Activated CD8-positive, alpha-beta memory T cell treated with anti-CD3 and anti-CD28 coated beads, Interleukin-2, amount 50 U/mL, for 24 hours (primary cell): ENCODE data around the gene EBPL.

Source experiments
- DNase-seq: peaks from one replicate; pipeline ENCODE4 v3.0.0-alpha.2; 2020; ENCODE audit errors: extremely low read depth

Gene EBPL

DNA sequence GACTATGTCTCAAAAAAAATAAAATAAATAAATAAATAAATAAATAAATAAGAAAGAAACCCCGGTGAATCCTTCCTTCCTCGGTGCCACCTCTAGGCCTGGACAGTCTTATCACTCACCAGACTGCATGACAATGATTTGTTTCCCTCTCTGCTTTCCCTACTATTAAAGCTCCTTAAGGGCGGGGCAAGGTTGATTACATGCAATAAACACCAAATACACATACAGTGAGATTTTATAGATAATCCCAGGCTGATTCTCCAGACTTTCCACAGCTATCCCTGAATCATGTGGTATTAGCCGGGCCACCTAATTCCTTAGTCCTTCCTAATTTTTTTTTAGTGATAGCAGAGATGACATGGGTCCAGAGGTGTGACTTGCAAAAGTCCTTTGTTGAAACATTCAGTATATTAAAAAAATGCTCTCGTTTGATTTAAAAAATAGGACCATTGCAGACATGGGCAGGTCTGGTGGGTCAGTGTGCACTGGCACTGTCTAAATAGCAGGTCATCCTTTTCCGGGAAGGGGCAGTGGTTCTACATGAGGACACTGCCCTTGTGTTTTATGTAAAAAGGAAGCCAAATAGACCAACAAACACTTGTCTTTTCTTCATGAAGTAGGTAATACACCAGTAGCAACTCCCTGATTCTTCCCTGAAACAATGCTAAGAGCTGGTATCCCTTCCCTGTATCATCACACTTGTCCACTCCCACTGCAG is 14.5 kb downstream of the EBPL start:
- no peak for DNase-seq

DNA sequence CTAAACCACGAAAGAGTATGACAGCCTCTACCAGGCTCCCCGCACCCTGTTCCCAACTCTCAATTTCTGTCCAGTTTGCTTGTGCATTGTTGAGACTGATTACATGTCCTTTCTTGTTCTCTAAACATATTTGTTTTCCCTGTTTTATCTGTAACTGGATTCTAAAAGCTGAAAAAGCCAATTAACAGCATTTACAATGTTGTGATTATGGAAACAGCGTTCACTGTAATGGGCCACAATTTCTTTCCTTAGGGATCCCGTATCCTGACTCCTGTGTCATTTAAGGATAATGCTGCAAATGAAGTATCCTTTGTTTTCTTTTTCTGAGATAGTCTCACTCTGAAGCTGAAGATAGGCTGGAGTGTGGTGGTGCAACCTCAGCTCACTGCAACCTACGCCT is 20.5 kb downstream of the EBPL start:
- DNase-seq: no peak

DNA sequence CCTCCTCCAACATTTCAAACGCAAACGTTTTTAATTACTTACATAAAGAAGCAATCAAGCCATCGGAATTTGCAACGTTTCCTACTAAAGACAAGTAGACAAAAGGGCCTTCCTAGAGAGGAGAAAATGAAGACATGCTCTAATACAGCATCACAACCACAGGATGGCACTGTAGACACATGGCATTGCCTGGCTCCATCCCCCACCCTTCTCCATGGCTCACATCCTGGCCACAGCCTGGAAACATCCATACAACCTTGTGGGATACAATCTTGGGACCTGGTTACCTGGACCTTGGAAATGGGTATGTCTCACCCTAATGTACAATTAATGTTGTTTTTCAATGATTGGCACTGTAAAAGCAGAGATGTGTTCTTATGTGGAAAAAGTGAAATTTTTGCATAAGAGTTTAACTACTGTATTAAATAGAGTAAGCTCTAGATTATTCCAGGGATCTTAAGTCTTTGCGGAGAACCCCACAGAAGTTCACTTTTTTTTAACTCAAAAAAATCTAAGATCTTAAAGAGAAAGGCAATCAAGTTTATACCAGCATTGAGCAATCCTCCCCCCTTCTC is 21.5 kb downstream of the EBPL start:
- DNase-seq: no peak

DNA sequence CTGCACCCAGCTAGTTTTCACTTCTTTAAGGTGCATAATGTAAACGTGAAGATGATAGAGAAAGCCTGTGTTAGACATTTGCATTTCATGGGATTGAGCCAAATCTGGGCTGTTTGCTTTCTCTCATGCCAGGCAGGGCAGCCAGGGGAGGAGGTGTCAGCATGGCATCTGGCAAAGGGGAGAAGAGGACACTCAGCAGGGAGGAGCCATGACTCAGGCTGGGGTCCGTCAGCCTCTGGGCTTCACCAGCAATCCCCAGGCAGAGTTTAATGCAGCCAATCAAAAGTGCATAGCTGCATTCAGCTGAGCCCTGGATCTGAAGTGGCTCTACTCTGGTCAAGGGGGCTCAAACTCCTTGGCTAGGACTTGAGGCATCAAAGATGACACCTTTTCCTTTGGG is 23.5 kb downstream of the EBPL start:
- DNase-seq: no peak

DNA sequence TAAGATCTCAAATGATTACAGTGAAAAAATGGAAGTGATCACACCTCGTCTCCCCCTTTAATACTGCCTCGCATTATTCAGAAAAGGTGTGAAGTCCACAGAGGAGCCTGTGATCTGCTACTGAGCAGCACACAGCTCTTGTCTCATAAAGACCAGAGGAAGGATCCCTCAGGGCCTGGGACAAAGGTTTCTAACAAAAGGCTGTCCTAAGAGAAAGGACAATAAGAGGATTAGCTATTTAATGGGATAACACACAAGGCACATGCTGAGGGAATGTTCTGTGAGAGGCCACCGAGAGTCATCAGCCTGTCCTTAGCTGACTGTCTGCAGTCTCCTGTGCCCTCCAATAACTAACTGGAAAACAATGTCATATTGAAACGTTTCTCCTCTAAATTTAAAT is 26.7 kb downstream of the EBPL start:
- no peak for DNase-seq

DNA sequence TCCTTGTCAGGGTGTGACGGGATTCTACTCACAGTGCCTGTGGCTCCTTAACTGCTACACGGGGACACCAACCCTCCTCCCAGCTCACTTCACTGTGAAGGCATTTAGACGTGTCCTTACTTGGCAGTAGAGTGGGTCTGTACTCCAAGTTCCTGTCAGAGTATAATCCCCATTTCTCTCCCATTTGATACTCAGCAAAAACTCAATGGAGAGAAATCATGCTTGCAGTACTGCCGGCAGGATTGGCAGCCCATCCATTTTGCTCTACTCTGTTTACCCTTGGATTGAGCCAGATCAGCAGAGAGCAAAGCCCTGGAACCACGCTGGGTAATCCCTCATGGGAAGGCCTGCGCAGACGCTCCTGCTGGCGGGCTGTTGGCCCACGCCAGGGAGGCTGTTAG is 34.0 kb downstream of the EBPL start:
- DNase-seq: no peak

DNA sequence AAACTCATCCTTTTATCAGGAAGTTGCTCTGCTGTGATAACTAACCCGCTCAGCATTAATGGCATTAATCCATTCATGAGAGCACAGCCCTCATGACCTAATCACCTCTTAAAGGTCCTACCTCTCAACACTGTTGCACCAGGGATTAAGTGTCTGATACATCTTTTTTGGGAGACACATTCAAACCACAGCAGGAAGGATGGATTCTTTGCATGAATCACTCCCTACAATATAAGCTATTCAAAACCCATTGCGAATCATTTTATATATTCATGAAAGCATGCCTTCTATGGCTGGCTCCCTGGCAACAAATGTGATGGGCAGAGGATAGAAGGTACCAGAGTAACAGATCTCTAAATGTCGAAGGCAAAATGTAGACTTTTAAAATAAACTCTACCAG is 35.4 kb downstream of the EBPL start:
- no peak for DNase-seq

DNA sequence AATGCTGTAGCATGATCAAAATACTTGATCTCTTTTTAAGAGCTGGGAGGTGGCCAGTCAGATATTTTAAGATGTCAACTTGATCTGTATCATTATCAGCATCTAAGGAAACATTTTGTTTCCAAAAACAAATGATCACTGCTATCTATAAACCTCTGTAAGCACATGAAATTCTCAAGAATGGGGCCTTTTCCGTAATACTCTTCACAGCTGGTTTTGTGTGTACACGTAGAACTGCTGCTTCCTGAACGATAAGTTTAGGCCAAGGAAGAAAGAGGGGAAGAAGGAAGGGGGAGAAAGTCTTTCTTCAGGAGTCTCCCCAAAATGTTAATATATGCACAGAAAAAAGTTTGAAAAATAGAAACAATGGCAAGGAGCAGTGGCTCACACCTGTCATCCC is 37.3 kb downstream of the EBPL start:
- no peak for DNase-seq

DNA sequence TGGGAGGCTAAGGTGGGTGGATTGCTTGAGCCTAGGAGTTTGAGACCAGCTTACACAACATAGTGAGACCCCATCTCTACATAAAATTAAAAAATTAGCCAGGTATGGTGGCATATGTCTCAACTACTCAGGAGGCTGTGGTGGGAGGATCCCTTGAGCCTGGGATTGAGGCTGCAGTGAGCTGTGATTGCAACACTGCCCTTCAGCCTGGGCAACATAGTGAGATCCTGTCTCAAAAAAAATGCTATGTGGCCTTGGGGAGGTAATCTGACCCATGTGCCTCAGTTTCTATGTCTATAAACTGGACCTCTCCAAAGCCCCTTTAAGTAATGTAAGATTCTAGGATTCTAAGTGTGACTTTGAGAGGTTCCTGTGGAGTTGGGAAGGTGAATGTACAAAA is 37.8 kb downstream of the EBPL start:
- no peak for DNase-seq

DNA sequence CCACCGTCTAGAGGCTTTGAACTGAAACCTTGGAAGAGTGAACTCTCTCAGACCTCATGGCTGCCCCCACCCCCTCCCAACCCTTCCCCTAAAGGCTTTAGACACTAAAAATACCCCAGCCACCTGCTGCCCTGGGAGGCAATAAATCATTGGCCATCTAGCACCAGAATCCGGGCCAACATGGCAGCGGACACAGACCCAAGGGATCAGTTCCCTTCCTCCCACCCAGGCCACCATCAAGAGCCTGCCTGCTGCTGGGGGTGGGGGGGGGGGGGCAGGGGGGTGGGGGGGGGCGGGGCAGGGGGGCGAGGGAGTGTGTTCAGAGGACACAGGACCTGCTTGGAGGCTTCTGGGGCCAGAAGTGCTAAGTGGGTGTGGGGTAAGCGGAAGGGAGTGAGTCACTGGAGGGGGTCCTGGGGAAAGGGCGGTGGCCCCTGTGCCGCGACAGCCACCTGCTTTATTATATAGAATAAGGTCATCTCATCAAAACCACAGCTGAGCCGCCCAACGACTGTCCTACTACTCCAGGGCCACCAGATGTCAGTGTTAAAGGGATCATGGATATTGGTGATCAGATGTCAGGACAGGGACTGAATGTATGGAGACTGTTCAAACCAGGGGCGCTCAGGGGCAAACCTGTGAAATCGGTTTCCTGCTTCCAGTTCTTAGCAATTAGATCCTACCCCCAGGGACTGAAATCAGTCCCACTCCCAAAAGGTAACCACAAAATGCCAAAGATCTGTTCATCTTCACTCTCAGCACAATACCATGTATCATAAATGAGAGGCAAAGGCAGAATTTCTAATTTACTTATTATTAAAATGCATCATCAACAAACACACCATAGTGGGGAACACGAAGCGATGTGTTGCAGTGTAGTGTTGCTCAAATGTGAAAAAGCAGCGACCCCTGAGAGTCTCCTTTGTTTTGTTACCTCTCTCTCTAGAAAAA is 38.7 kb downstream of the EBPL start:
- DNase-seq: no peak

DNA sequence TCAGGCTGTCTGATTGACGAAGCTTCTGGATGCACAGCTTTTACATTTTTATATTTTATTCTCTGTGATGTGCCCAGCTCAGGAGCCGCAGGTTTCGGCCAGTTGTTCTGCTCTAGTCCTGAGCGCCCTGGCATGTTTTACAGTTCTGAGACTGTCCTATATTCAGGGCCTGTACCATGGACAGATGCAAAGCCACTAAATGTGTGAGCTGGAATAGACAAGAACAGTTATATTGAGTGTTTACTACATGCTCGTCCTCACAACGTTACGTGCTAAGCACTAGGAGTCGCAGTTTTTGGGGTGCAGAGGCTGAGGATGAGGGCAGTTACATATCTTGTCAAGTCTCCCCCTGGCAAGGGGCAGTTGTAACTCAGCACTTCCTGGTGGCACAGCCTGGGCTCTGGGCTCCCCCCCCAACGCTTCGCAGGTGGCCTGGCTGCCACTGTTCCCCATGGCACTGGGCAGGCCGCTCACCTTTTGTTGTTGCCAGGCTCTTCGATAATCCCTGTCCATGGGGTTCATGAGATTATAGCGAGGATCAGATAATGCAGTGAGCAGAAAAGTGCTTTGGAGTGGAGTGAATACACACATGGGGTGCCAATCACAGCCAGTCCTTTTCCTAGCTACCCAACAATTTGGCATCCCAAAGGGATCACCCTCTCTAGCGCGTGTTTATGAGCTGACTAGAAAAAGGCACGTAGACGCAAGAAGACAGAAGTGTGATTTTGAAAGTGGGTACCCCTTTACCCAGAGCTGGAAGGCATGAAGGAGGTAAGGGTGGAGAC is 39.5 kb downstream of the EBPL start:
- no peak for DNase-seq

DNA sequence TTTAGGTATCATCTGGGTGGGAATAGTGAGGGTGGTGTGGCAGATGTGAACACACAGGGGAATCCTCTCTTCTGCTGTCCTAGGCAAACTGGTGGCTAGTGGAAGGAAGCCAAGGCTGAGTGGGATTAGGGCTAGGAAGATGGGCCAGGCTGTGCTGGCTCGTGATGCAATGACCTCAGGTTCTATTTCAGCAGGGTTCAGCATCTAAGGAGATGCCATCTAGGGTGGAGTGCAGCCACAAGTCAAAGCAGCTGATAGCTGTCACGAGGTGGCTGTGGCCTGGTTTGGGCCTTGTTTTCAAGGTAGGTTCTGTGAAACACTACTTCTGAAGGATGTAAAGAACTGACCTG is 41.3 kb downstream of the EBPL start:
- no peak for DNase-seq

DNA sequence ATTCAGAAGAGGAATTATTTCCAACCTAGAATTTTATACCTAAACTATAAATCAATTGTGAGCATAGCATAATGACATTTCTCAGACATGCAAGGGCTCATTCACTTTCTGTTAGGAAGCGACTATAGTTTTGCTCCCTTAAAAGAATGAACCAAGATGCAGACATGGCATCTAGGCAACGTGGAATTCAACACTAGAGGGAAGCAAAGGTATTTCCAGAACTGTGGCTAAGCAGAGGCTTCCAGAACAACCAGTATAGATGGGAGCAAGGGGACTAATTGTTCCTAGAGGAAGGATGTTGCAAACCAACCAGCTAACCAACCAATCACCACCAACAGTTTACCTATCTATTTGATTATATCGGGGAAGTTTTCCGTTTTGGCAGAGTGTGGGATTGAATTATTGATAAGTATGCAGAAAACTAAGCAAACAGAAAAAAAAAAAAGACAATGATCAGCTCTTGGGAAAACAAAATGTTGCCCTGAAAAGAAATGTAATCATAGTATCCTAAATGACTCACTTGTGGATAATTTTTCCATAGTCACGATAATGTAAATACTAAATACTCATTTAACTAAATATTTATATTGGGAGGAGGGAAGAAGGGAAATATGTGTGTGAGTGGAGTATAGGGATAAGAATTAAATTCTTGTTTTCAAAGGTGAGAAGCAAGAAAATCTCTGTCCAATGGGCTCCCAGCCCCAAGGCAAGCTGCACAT is 41.9 kb downstream of the EBPL start:
- no peak for DNase-seq

DNA sequence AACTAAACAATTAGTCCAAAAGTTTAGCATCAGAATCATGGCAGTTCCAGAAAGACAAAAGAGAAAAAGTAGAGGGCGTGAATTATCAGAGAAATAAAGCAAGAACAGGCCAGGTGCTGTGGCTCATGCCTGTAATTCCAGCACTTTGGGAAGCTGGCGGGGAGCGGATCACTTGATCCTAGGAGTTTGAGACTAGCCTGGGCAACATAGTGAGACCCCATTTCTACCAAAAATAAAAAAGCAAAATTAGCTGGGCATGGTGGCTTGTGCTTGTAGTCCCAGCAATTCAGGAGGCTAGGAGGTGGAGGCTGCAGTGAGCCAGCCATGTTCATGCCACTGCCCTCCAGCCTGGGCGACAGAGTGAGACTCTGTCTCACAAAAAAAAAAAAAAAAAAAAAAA is 44.6 kb downstream of the EBPL start:
- no peak for DNase-seq

DNA sequence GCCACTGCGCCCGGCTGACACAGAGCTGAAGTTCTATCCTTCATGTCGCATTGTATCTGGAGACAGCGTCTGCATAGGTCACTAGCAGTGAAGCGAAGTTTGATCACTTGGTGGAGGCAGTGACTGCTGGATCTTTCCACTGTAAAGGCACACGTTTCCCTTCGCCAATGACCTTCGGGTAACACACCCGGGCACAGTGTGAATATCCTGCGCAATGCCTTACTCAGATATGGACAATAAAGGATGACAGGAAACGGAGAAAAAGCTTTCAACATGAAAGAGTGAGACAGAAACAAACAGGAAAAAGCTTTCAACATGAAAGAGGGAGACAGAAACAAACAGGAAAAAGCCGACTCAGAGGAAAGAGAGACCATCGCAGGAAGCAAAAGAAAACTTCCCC is 45.8 kb downstream of the EBPL start:
- DNase-seq: no peak

DNA sequence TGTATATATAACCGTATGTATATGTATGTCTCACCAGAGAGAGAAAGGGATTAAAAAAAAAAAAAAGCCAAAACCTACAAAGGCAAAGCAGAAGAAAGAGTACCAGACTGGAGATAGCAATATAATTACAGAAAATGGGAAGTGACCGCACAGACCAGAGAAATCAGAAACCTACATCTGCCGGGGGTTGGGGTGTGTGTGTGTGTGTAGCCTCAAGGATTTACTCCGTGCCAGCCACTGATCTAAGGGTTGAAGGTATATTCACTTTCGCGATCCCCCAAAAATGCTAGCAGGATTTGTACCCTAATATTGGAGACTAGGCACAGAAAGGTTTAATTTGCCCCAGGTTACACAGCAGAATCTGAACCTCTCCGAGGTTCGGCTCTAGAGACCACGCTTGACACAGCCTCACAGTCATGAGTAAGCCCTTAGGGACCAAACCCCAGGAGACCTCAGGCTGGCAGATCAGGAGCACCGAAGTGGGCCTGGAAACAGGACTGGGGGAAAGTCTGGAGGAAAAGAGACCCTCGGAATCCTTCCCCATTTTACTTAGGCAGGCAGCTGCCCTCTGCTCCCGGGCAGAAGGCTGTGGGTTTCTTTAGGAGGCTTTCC is 48.1 kb downstream of the EBPL start:
- DNase-seq: no peak

DNA sequence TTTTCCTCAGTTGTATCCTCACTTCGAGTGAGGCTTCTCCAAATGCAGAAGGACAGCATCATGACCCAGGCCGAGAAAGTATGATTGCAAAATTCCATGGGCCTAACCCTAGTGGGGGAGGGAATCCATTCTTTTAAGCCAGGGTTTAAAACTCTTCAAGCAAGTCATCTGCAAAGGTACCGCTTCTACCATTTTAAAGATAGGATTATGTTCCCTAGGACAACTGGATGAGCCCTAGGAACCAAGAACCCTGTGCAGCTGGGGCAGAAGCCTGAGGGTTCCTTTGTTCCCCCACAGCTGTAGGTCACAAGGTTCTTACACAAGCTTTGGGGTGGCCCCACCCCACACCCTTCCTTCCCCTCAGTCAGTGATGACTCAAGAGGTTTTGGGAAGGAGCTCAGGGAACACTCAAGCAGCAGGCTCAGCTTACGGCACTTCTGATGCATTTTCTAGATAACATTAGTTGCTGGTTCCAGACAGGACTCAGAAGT is 49.4 kb downstream of the EBPL start:
- DNase-seq: no peak

DNA sequence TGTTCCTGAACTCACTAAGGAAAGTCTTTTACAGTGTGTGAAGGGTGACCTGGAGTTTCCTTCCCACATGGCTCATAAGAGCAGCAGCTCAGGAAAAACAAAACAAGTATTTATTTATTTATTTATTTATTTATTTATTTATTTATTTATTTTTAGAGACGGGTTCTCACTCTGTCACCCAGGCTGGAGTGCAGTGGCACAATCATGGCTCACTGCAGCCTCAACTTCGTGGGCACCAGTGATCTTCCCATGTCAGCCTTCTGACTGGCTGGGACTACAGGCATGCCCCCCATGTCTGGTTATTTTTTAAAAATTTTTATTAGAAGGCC is 52.6 kb downstream of the EBPL start:
- DNase-seq: no peak

DNA sequence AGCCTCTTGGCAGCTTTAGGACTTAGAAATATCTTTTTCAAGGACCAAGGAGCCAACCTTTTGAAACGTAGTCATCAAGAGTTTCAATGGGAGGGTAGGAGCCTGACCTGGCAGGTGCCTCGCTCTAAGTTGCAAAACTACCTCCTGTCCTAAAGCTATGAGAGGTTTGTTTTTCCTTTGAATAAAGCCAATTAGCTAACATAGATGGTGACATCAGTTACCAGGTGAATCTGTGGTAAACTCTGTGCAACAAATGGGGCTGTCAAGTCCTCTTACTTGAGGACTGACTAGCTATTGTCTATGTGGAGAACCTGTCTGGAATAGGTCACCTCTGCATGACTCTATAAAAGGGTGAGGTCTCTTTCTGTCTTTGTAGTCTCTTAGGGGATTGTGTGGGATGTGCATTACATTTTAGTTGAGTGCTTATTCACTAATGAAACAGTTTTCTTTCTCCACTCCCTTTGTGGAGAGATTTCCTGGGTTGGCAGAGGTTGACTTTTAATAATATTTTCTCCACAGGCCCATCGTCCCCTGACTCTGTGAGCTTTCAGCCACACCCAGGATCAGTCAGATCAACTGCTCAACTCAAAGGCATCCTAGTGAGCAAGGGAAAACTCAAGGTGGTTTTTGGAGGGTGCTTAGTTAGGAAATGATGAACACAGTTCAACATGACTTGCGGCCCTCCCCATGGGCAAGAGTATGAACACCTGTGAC is 53.1 kb downstream of the EBPL start:
- no peak for DNase-seq

DNA sequence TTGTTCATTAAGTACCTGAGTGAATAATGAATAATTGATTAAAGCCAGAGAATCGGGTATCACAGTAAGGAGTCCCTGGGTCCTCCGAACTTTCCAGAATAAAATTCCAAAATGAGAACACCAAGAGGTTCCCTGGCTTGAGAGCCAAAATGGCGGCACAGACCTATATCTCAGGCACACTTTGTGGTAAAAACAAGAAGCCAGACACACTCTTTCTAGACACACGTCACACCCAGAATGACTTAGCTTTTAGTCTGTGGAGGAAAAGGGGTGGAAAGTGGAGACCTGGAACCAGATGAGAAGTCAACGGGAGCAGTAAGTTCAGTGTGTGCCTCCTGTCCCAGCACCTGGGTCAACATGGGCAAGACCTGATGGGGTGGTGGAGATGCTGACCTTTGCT is 54.6 kb downstream of the EBPL start:
- no peak for DNase-seq
